H4 (cell line): ENCODE data around the gene GRK5. TPM values are rescaled to one million over a fixed set of nuclear protein-coding genes. Genes with fewer than 3 reads are reported as not detected.
A peak's percentile ranks its signal among the peaks of the same experiment; 100 is the strongest.

Experiments used
- DNase-seq: peaks from one replicate; pipeline ENCODE4 v3.0.0-alpha.2; 2015; ENCODE audit warnings: low spot score
- total RNA-seq: library from RNA; depleted of rRNA; stranded (reverse); fragments of >200 nt; shearing (Covaris generic); gene quantifications from 2 replicates; pipeline ENCODE4 v1.2.3, GENCODE V29; 2014

GRK5 gene
- total RNA-seq, 1 experiment from 2014 or later, result 9.9 TPM

GRCh38 chr10:119377958-119378736, 170.8 kb downstream of the GRK5 start:
- DNase-seq, result no peak

- DNase-seq, result no peak
Measured at GRCh38 chr10:119378737-119379067, 171.3 kb downstream of the GRK5 start.

GRCh38 chr10:119379466-119380071, 172.2 kb downstream of the GRK5 start:
- DNase-seq, result no peak

GRCh38 chr10:119383174-119383856, 175.9 kb downstream of the GRK5 start:
- no peak for DNase-seq

GRCh38 chr10:119384127-119384526, 176.8 kb downstream of the GRK5 start:
- DNase-seq, result no peak

- no peak for DNase-seq
Measured at GRCh38 chr10:119386666-119387065, 179.3 kb downstream of the GRK5 start.

- no peak for DNase-seq
Measured at GRCh38 chr10:119388849-119389345, 181.5 kb downstream of the GRK5 start.

GRCh38 chr10:119391440-119392251, 184.3 kb downstream of the GRK5 start:
- DNase-seq, result no peak

- DNase-seq, result no peak
Measured at GRCh38 chr10:119393019-119393418, 185.6 kb downstream of the GRK5 start.

- no peak for DNase-seq
Measured at GRCh38 chr10:119393421-119393820, 186.1 kb downstream of the GRK5 start.

- DNase-seq, result no peak
Measured at GRCh38 chr10:119393845-119394244, 186.5 kb downstream of the GRK5 start.

- no peak for DNase-seq
Measured at GRCh38 chr10:119394657-119395279, 187.4 kb downstream of the GRK5 start.

GRCh38 chr10:119395280-119396007, 188.1 kb downstream of the GRK5 start:
- no peak for DNase-seq

- no peak for DNase-seq
Measured at GRCh38 chr10:119396008-119396708, 188.8 kb downstream of the GRK5 start.

- DNase-seq, result no peak
Measured at GRCh38 chr10:119396709-119397071, 189.3 kb downstream of the GRK5 start.

- no peak for DNase-seq
Measured at GRCh38 chr10:119397416-119397815, 190.0 kb downstream of the GRK5 start.

- no peak for DNase-seq
Measured at GRCh38 chr10:119398996-119399395, 191.6 kb downstream of the GRK5 start.

- no peak for DNase-seq
Measured at GRCh38 chr10:119399466-119399865, 192.1 kb downstream of the GRK5 start.

- peak; percentile 81 for DNase-seq
Measured at GRCh38 chr10:119401671-119402395, 194.5 kb downstream of the GRK5 start.

GRCh38 chr10:119403921-119404320, 196.6 kb downstream of the GRK5 start:
- no peak for DNase-seq
